Osteoblast (primary cell): ENCODE measurements around the gene IRAG1. TPM values are rescaled to one million over a fixed set of nuclear protein-coding genes. Genes with fewer than 3 reads are reported as not detected.
"Not testable (repeated sequence)": the region's sequence is repeated elsewhere in the genome, so short reads cannot be mapped to it uniquely, and the experiment has no call there.

Experiments
- DNase-seq: peaks from one replicate; pipeline ENCODE4 v3.0.0; 2011; ENCODE audit warnings: low spot score, mixed read lengths; ENCODE audit not compliant: insufficient read length; ENCODE audit errors: missing footprints
- H2AFZ ChIP-seq: 2 replicates; pipeline ENCODE4 v1.6.0; 2011; ENCODE audit warnings: mild to moderate bottlenecking, low read length
- H3K27ac ChIP-seq: 2 replicates; pipeline ENCODE4 v1.5.1; 2011; ENCODE audit warnings: mild to moderate bottlenecking, low read depth, low read length, moderate library complexity
- H3K27me3 ChIP-seq: 2 replicates; pipeline ENCODE4 v1.6.0; 2012; ENCODE audit warnings: mild to moderate bottlenecking, control low read depth, inconsistent platforms, low read length, moderate library complexity; ENCODE audit not compliant: insufficient read depth
- H3K36me3 ChIP-seq: 2 replicates; pipeline ENCODE4 v1.5.1; 2011; ENCODE audit warnings: mild to moderate bottlenecking, low read length, control low read depth, moderate library complexity; ENCODE audit not compliant: insufficient read depth
- H3K4me1 ChIP-seq: 2 replicates; pipeline ENCODE4 v1.5.1; 2011; ENCODE audit warnings: mild to moderate bottlenecking, low read length, control low read depth, moderate library complexity; ENCODE audit not compliant: insufficient read depth
- H3K4me2 ChIP-seq: 2 replicates; pipeline ENCODE4 v1.6.0; 2011; ENCODE audit warnings: mild to moderate bottlenecking, low read length; ENCODE audit not compliant: insufficient read depth
- H3K4me3 ChIP-seq: fragments of 200-600 bp; sonication (generic); 3 replicates; pipeline ENCODE4 v1.5.1; 2012; ENCODE audit warnings: mild to moderate bottlenecking, low read length, inconsistent platforms; ENCODE audit not compliant: insufficient read depth
- H3K79me2 ChIP-seq: 2 replicates; pipeline ENCODE4 v1.6.0; 2012; ENCODE audit warnings: mild to moderate bottlenecking, low read length, control low read depth, inconsistent platforms; ENCODE audit not compliant: insufficient read depth
- H3K9me3 ChIP-seq: 2 replicates; pipeline ENCODE4 v1.5.1; 2011; ENCODE audit warnings: low read depth, low read length, control low read depth
- H4K20me1 ChIP-seq: 2 replicates; pipeline ENCODE4 v1.6.0; 2012; ENCODE audit warnings: mild to moderate bottlenecking, low read length, control low read depth; ENCODE audit not compliant: insufficient read depth
- total RNA-seq: library from RNA; depleted of rRNA; stranded (reverse); fragments of >200 nt; gene quantifications from 2 replicates; pipeline ENCODE4 v1.2.3, GENCODE V29; 2012
- TF ChIP-seq, protein P1 (sequence below): IDR thresholded peaks from 2 replicates; pipeline ENCODE4 v1.5.1; 2011; ENCODE audit warnings: mild to moderate bottlenecking, low read depth, low read length, moderate library complexity; ENCODE audit errors: extremely low read depth

The IRAG1 gene
- total RNA-seq, 1 donor, result 4.3 TPM

DNA sequence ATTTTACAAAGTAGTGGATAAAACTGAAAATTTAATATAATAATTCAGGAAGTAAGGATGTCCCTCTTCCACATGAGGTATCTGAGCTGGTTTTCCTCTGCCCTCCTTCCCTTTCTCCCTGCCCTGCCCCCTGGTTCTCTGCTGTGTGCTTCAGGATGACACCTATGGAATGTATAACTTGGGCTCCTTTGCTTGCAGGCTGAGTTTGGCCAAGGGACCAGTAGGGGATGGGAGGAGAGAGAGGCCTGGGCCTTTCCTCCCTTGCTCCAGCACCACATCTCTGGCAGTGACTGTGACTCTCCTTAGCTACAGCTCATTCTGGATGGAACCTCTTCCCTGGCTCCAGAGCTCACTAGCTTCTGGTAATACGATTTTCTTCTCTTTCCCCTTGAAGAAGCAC lies 10.1 kb downstream of the IRAG1 start:
- Histone ChIP-seq H3K9me3 (no peaks in the 10 kb centered on the region), H3K36me3 (no peaks in the 10 kb centered on the region), H3K27me3 (no peaks in the 10 kb centered on the region), H3K27ac (no peak overlapping the region), H3K79me2 (no peaks in the 10 kb centered on the region), H3K4me1 (no peaks in the 10 kb centered on the region), H3K4me3 (no peak overlapping the region), H4K20me1 (no peaks in the 10 kb centered on the region), H3K4me2 (no peak overlapping the region), H2AFZ (no peak overlapping the region)
- TF ChIP-seq, protein P1, sequence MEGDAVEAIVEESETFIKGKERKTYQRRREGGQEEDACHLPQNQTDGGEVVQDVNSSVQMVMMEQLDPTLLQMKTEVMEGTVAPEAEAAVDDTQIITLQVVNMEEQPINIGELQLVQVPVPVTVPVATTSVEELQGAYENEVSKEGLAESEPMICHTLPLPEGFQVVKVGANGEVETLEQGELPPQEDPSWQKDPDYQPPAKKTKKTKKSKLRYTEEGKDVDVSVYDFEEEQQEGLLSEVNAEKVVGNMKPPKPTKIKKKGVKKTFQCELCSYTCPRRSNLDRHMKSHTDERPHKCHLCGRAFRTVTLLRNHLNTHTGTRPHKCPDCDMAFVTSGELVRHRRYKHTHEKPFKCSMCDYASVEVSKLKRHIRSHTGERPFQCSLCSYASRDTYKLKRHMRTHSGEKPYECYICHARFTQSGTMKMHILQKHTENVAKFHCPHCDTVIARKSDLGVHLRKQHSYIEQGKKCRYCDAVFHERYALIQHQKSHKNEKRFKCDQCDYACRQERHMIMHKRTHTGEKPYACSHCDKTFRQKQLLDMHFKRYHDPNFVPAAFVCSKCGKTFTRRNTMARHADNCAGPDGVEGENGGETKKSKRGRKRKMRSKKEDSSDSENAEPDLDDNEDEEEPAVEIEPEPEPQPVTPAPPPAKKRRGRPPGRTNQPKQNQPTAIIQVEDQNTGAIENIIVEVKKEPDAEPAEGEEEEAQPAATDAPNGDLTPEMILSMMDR, result no peak
- no peak for DNase-seq

DNA sequence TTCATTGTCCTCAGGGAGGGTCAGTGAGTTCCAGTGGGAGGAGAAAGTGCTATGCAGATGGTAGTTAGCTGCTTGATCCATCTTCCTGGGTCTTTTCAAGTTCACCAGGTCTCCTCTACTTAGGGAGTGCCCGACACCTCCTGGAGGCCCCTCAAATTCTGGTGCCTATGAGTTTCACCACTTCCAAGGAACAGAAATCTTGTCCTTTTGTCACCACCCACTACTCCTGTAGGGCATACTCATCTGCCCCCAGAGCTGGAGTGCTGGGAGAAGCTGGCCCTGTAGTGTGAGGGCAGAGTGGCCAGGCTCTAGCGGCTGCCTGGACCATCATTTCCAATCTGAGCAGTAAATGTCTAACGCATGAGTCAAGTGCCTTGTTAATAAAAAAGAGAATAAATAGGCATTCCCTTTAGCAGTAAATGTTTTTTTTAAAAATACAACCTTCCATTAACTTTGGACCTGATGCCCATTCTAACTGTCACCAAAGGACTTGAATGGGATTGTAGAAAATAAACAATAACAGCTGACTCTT lies 12.5 kb downstream of the IRAG1 start:
- Histone ChIP-seq H3K4me3 (no peak overlapping the region), H3K27me3 (no peaks in the 10 kb centered on the region), H3K4me2 (no peak overlapping the region), H3K9me3 (no peaks in the 10 kb centered on the region), H3K79me2 (no peaks in the 10 kb centered on the region), H3K4me1 (no peaks in the 10 kb centered on the region), H3K27ac (no peak overlapping the region), H2AFZ (no peak overlapping the region), H4K20me1 (no peaks in the 10 kb centered on the region), H3K36me3 (no peaks in the 10 kb centered on the region)
- DNase-seq, result no peak
- TF ChIP-seq, protein P1, result no peak

DNA sequence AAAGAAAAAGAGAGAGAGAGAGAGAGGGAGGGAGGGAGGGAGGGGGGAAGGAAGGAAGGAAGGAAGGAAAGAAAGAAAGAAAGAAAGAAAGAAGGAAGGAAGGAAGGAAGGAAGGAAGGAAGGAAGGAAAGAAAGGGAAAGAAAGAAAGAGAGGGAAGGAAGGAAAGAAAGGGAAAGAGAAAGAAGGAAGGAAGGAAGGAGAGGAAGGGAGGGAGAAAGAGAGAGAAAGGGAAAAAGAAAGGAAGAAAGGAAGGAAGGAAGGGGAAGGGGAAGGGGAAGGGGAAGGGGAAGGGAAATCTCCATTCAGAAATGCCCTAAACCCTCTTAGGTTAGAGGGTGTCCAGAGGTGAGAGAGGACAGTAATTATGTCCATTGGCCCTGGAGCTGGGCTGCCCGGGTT lies 13.3 kb downstream of the IRAG1 start:
- H3K9me3 ChIP-seq, H3K4me1 ChIP-seq, H3K36me3 ChIP-seq, H2AFZ ChIP-seq, H3K79me2 ChIP-seq, H3K27ac ChIP-seq, H3K27me3 ChIP-seq, H3K4me2 ChIP-seq, H3K4me3 ChIP-seq, H4K20me1 ChIP-seq, DNase-seq: not testable (repeated sequence)

DNA sequence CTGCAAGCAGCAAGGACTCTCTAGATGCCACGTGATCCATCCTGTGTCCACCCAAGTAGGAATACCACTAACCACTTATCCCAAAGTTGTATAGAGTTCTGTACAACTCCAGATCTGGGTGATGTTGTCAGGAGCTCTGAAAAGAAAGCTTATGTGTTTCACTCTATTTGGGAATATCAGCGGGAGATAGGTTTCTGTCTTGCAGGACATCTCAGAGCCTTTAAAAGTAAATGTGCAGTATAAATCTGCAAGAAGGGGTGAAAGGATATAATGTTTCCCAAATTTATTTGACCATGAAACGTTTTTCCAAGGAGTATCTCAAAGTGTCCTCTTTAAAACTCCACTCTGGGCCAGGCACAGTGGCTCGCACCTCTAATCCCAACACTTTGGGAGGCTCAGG lies 13.9 kb downstream of the IRAG1 start:
- TF ChIP-seq, protein P1, result no peak
- H3K9me3 ChIP-seq, result no peaks in the 10 kb centered on the region
- no peaks in the 10 kb centered on the region for H3K79me2 ChIP-seq
- no peaks in the 10 kb centered on the region for H4K20me1 ChIP-seq
- H3K4me1 ChIP-seq, result peaks cover 8% of the 10 kb centered on the region
- H3K27ac ChIP-seq, result no peak overlapping the region
- H2AFZ ChIP-seq, result no peak overlapping the region
- no peaks in the 10 kb centered on the region for H3K27me3 ChIP-seq
- DNase-seq, result no peak
- H3K36me3 ChIP-seq, result no peaks in the 10 kb centered on the region
- H3K4me2 ChIP-seq, result no peak overlapping the region
- no peak overlapping the region for H3K4me3 ChIP-seq
